CD4-positive, alpha-beta T cell treated with Interleukin-6 at 100 ng/mL for 8 hours (primary cell): ENCODE results near the gene FBP1.

ENCODE experiments used
- DNase-seq: peaks from one replicate; pipeline ENCODE4 v3.0.0-alpha.2; 2020; ENCODE audit warnings: mixed read lengths, low spot score

The FBP1 gene

GRCh38 chr9:94656200-94656599 lies 16.9 kb upstream of the FBP1 start:
- peak; percentile 39 for DNase-seq

- no peak for DNase-seq
Observed at GRCh38 chr9:94655739-94656138, 16.4 kb upstream of the FBP1 start.

GRCh38 chr9:94654165-94654894 lies 15.0 kb upstream of the FBP1 start:
- no peak for DNase-seq

- DNase-seq = no peak
Observed at GRCh38 chr9:94650949-94651348, 11.6 kb upstream of the FBP1 start.

- no peak for DNase-seq
Observed at GRCh38 chr9:94649100-94649819, 9.9 kb upstream of the FBP1 start.

GRCh38 chr9:94648185-94648584 lies 8.9 kb upstream of the FBP1 start:
- DNase-seq = no peak

- DNase-seq = no peak
Observed at GRCh38 chr9:94645901-94646300, 6.6 kb upstream of the FBP1 start.

GRCh38 chr9:94644543-94644942 lies 5.2 kb upstream of the FBP1 start:
- DNase-seq = no peak

GRCh38 chr9:94643741-94644140 lies 4.4 kb upstream of the FBP1 start:
- no peak for DNase-seq

GRCh38 chr9:94643176-94643575 lies 3.9 kb upstream of the FBP1 start:
- no peak for DNase-seq

- DNase-seq = no peak
Observed at GRCh38 chr9:94642501-94642900, 3.2 kb upstream of the FBP1 start.

GRCh38 chr9:94639999-94640376 lies 670 bp upstream of the FBP1 start:
- no peak for DNase-seq

GRCh38 chr9:94638335-94639060 lies 820 bp downstream of the FBP1 start:
- no peak for DNase-seq

- no peak for DNase-seq
Observed at GRCh38 chr9:94632737-94633136, 6.6 kb downstream of the FBP1 start.

- DNase-seq = no peak
Observed at GRCh38 chr9:94631599-94631998, 7.7 kb downstream of the FBP1 start.

GRCh38 chr9:94630833-94631232 lies 8.5 kb downstream of the FBP1 start:
- DNase-seq = no peak

- DNase-seq = no peak
Observed at GRCh38 chr9:94630281-94630680, 9.0 kb downstream of the FBP1 start.

GRCh38 chr9:94627287-94627686 lies 12.0 kb downstream of the FBP1 start:
- no peak for DNase-seq

- no peak for DNase-seq
Observed at GRCh38 chr9:94625835-94626234, 13.5 kb downstream of the FBP1 start.

- no peak for DNase-seq
Observed at GRCh38 chr9:94624629-94625028, 14.7 kb downstream of the FBP1 start.

- DNase-seq = no peak
Observed at GRCh38 chr9:94623253-94623652, 16.1 kb downstream of the FBP1 start.

GRCh38 chr9:94622087-94622800 lies 17.1 kb downstream of the FBP1 start:
- DNase-seq = no peak
